AG09319 (cell line): ENCODE data around the gene ITPRID2.
A peak's percentile ranks its signal among the peaks of the same experiment; 100 is the strongest.
"Not testable (repeated sequence)": the region's sequence is repeated elsewhere in the genome, so short reads cannot be mapped to it uniquely, and the experiment has no call there.

Experiments
- DNase-seq: peaks from one replicate; pipeline ENCODE4 v3.0.0-alpha.2; 2010; ENCODE audit warnings: low read depth; ENCODE audit errors: extremely low read depth
- TF ChIP-seq, protein P1 (sequence below): IDR thresholded peaks from 2 replicates; pipeline ENCODE4 v1.5.1; 2011; ENCODE audit warnings: low read depth, mild to moderate bottlenecking, inconsistent platforms, low read length, moderate library complexity

Gene ITPRID2

GRCh38 chr2:181952404-181953226 is 61.1 kb downstream of the ITPRID2 start:
- no peak for DNase-seq
- TF ChIP-seq, protein P1, sequence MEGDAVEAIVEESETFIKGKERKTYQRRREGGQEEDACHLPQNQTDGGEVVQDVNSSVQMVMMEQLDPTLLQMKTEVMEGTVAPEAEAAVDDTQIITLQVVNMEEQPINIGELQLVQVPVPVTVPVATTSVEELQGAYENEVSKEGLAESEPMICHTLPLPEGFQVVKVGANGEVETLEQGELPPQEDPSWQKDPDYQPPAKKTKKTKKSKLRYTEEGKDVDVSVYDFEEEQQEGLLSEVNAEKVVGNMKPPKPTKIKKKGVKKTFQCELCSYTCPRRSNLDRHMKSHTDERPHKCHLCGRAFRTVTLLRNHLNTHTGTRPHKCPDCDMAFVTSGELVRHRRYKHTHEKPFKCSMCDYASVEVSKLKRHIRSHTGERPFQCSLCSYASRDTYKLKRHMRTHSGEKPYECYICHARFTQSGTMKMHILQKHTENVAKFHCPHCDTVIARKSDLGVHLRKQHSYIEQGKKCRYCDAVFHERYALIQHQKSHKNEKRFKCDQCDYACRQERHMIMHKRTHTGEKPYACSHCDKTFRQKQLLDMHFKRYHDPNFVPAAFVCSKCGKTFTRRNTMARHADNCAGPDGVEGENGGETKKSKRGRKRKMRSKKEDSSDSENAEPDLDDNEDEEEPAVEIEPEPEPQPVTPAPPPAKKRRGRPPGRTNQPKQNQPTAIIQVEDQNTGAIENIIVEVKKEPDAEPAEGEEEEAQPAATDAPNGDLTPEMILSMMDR: no peak

DNA sequence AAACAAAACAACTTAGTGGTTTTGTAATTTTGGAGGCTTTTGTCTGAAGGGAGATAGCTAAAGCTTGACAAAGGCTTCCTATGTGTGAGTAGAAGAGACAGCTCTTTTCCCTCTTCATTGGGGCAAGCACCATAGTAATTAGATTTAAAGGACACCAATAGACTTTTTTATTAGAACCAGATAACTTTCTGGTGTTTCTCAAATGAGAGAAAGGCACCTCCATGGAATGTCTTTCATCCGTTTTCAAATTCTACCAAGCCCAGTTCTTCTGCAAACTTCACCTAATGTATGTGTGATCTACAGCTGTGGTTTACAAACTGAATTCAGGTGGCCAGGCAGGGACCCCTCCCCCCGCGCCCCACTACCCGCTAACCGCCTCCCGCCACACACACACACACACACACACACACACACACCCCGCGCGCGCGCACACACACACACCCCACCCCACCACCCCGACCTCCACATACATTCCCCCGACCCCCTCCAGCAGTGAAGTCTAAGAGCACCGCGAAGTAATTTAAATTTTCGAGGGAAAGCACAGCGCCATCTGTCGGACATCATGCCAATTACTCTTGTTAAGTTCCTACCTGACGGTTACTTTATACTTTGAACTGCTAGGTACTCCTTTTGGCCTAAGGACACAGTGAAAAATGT is 62.5 kb downstream of the ITPRID2 start:
- TF ChIP-seq, protein P1: peak; percentile 57
- peak; percentile 46 for DNase-seq

DNA sequence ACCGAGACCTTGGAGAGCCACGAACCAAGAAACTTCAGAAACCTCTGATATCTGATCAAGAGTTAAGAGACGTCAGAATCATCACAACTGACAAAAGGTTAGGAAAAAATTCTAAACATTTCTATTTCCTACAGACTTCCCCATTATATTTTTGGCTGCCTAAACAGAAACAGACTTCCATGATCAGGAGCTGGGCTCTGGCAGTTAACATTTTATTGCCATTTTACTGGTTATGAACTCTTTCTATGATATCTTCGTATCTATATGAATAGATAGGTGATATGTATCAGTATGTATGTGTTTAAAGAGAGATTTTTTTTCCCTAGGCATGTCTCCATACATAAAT is 63.0 kb downstream of the ITPRID2 start:
- DNase-seq: no peak
- TF ChIP-seq, protein P1: no peak

DNA sequence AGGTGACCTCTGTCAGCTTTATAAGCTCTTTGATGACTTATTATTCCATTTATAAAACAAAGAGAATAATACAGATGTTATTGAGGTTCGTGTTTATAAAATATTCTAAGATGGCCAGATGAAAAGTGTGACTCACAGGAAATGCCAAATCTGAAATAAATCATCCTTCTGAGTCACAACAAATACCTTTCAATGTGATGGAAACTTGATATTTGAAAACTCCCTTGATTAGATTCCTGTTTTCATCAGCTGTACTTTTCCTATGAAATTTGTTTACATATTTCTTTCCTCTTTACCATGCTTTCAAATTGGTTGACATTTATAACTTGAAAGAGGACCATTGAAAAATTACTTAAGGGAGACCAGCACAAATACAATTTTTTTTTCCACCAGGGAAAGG is 63.5 kb downstream of the ITPRID2 start:
- TF ChIP-seq, protein P1: no peak

DNA sequence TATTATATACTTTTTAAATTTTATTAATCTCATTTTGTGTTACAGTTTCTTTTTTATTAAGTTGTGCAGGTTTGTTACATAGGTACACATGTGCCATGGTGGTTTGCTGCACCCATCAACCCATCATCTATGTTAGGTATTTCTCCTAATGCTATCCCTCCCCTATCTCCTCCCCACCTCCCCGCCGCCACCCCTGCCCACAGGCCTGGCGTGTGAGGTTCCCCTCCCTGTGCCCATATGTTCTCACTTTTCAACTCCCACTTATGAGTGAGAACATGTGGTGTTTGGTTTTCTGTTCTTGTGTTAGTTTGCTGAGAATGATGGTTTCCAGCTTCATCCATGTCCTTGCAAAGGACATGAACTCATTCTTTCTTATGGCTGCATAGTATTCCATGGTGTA is 64.3 kb downstream of the ITPRID2 start:
- not testable (repeated sequence) for DNase-seq

More for the DNA sequence above, 63.5 kb downstream of the ITPRID2 start:
- peak; percentile 65 for DNase-seq

- DNase-seq: no peak
- TF ChIP-seq, protein P1: no peak
Measured at GRCh38 chr2:181957668-181958067, 66.1 kb downstream of the ITPRID2 start.

GRCh38 chr2:181958726-181959125 is 67.2 kb downstream of the ITPRID2 start:
- DNase-seq: no peak
- TF ChIP-seq, protein P1: no peak
